NCI-H1092 treated with DMSO at 0.1 percent for 48 hours (cell line): ENCODE results near the gene CMSS1.
A peak's percentile ranks its signal among the peaks of the same experiment; 100 is the strongest.

Experiments used
- DNase-seq: peaks from one replicate; lab custom pipeline; 2025; lab: John Stamatoyannopoulos, UW

Gene CMSS1

DNA sequence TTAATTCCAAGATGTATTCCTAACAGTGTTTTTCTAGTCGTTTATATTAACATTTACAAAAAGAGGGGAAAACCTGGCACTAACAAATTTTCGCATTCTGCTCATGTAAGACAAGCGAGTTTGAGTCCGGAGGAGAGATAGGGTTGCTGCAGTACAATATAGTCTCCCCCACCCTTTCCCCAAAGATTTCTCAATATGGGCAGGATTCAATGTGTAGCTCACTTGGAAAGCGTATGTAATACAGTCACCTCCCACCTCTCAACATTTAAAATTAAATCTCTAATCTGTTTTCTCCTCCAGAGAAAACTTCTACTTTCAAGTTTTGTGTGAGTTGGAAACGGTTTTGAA is 57.9 kb downstream of the CMSS1 start:
- DNase-seq: peak; percentile 50

DNA sequence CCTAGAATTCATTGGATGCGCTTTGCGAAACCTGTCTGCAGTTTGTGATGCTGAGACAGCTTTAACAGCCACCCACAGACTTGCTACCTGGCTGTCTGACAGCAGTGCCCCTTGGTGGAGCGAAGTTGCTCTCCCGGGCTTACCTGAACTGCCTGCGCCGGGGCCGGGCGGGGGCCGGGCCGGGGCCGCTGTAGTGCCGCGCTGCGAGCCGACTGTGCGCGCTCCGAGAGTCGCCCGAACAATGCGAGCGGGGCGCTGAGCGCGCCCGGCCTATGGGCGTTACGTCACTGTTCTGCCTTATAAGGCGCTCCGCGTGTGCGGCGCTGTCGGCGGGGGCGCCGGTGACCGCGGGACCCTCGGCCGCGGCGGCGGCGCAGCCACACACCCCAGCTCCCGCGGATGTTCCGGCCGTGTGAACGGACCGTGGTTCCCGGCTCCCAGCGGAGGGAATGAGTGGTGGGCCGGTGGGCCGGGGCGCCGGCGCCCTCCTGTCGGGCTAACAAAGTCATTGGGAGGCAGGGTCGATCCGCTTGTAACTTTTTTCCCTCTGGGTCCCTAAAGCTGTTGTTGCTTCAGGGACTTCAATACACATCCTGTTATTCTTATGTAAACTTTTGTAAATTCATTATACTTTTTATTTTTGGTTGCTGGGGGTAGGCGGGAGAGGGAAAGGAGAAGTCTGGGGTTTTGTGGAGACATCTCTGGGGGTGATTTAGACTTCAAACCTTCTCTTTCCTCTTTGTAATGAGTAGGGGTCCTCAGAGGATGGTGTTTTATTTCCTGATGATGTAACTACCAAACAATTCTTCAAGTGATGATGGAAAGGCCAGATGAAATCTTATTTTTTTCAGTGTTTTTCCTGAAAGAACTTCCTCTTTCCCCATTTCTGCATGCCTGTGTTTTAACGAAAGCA is 58.5 kb downstream of the CMSS1 start:
- peak; percentile 74 for DNase-seq

DNA sequence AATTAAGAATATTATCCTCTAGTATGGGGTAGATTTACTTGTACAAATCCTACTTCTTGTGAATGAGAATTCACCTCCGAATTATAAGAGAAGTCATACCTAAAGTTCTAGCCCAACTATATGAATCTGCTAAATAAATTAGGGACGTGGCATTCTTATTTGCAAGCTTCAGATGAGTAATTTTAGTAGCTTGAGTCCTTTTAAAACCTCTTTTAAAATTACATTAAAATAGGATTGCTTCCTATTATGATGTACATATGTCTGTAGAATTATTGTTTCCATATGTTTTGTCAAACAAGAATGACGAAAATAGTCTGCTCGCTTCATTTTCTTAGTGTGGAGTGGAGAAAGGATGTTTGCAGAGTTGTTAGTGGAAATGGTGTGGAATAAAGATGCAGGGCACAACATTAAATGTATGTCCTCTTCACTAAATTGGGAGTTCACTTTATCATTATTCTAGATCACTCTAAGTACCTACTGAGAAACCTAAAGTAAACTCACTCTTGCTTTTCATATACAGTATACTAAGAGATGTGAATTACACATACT is 59.4 kb downstream of the CMSS1 start:
- no peak for DNase-seq

DNA sequence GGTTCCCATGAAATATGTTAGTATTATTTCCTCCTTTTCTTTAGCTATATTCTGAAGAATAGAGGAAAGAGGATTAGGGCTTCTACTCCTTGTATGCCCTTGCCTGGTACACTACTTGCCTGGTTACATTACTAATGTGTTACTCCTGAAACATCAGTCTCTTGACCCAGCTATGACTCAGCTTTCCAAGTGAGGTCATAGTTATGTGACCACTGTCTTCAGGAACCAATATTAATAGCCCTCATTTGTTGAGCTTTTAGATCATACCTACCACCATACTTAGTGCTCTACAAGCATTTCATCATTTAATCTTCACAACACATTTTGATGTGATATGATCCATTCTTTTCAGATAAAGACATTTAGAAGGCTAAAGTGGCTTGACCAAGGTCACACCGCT is 60.3 kb downstream of the CMSS1 start:
- no peak for DNase-seq

DNA sequence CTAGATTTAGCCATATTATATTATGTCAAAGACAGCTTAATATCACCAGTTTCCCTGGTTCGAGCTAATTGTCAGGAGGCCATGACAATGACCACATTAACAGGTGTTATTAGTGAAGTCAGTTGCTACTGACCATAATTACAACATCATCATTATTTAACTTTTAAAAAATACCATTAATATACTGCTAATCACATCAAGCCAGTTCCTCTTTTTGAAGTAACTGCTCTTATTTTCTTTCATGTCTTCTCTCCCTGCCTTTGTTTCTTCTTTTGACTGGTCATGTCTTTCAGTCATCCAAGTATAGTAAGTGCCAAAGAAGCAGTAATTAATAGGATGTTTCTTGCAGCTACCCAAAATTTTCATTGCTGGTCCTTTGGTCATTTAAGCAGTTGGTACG is 61.6 kb downstream of the CMSS1 start:
- DNase-seq: no peak

DNA sequence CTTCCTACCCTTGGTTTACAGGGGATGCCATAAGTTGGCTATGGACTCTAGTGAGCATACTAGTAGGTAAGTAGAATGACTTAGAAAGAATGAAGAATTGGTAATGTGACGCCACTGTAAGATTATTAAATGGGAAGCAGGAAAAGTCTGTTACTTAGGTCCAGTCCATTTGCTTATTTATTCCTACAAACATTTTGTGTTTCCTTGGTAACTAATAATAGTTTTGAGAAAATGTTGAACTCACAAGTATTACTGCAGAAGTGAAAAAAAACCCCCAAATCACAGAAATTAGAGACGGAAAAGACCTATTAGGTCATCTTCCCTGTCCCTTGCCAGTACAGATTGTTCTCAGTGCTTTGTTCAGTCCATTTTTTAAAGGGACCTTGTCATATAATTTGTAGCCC is 63.5 kb downstream of the CMSS1 start:
- DNase-seq: no peak

DNA sequence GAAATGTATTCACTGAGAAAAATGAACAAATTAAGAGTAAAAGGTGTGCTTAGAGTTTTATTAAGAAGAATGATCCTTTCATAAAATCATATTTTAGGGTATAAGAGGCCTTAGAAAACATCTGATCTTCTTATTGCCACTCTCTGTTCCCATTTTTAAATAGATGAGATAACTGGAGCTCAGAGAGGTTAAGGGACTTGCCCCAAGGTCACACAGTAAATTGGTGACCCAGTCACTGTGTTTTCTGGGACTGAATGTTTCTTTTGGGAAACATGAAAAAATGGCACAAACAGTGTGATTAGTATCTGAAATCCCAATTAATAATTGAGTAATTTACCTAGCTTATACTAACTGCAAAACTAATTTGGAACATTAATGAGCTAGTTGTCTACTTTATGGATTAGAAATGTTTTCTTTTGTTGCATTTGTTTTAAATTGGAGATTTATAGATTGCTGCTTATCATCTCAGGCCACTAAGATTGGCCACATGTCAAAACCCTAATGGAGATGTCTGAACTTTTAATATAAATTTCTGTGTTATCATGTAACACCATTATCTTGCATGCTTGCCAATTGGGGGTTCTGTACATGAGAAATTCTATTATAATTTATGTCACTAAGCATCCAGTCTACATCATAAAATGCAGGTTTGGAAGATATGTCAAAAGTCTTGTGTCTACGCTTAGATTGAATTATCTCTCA is 64.9 kb downstream of the CMSS1 start:
- no peak for DNase-seq

DNA sequence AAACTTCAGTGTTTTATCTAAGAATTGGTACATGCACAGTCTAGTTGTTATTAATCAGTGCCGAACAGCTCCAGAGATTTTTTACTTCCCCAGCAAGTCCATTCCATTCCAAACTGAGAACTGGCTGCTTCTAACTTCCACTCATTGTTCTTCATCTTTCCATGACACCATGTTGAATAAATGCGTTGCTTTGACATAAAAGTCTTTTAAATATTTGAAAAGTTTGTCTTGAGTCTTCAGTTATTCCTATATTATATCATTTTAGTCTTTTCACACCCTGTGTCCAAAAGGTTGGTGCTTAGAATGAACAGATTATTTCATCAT is 65.4 kb downstream of the CMSS1 start:
- DNase-seq: no peak

DNA sequence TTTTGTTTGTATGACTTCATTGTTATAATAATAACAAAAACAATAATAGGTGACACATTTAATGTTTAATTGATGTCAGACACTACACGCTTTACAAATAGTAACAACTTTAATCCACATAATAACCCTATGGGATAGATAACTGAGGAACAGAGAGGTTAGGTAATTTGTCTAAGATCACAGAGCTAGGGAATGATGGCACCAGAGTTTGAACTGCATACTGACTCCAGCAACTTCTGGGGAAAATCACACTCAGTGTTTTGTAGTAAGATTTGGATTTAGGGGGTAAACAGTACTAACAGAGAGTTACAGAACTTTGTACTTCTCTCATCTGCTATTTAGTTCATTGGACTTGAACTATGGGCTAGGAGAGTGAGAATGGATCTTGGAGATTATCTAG is 66.0 kb downstream of the CMSS1 start:
- DNase-seq: no peak

DNA sequence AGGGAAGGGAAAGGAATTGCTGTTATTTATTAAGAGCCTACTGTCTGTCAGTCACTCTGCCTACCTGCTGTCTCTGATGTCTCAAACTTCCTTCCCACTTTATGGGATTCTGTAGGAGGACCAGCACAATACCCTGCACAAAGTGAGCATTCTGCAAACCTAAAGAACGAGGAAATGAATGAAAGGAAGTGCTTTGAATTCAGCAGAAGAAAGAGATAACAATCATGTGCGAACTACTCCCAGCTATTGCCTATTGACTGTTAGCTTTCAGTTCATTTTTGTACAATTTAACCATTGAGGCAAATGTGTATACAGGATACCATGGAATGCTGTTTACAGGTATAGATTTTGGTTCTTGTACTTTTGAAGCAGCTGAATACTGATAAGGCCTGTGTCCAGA is 66.8 kb downstream of the CMSS1 start:
- no peak for DNase-seq

DNA sequence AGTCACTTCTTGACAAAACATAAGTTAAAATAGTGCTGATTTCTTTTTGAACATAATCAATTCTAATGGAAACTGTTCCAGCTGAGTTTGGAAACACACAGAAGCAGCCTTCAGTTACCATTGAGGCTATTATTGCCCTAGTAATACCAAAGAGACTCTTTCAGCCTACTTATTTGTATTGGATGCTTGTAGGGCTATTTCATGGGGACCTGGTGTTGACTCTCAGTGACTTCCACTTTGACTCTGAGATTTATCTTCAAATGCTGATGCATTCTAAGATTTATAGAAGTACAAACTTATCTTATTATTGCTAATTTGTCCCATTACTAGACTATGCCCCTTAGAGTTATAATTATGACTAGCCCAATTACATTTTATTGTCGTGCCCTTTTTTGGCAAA is 67.4 kb downstream of the CMSS1 start:
- no peak for DNase-seq

DNA sequence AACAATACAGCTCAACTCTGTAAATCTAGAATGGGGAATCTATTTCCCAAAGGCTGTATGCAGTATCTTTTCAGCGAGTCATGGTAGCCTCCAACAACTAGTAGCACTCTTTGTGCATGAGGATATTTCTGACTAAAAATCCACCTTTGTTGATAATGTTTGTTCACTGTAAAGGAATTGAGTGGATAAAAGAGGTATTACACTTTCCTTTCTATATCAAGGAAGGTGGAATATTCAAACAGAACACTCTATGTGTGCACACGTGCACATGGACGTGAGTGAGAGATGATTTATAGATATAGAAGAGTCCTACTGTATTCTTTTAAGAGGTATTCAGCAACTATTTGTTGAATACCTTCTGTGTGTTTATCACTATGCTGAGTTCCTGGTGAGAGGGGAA is 68.2 kb downstream of the CMSS1 start:
- DNase-seq: no peak

DNA sequence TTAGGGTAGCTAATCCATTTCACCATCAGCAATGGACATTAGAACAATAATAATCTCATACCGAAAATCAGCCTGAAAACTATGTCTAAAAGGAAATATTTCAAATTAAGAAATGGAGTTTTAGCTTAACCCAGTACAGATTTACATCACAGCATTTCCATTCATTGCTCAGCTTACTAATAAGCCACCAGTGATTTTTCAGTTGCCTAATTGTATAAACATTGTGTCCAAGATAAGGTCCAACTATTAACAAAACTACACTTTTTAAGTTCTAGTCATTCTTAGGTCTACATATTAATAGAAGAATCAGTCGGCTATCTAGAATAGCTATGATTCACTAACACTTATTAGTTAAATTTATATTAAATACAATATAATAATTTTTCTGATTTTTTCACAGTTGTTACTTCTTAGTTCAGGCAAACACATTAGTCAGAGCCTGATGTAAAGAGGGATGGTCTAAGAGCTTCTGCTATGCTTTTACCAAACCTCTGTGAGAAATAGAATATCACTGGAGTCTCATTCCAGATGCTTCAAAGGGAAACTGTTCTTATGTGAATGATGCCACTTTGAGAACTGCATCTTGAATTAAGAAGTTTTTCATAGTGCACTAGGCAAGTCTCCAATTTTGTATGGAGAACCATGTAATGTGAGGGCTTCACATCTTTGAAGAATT is 74.1 kb downstream of the CMSS1 start:
- DNase-seq: no peak

DNA sequence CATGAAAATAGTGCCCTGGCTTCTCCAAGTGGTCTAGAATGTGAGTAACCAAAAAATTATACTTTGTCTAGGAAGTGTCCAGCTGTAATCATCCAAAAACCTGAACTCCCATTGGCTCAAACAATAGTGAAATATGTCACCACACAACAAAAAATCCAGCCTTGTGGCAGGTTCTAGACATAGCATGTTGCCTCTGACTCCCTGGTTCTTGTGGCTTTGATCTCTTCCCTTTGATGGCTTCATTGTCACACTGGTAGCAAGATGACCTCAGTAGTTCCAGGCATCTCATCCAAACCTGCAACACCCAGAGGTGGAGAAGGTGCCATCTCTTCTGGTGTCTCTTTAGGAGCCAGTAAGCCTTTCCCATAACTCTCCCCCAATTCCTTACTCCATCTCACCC is 74.7 kb downstream of the CMSS1 start:
- no peak for DNase-seq

DNA sequence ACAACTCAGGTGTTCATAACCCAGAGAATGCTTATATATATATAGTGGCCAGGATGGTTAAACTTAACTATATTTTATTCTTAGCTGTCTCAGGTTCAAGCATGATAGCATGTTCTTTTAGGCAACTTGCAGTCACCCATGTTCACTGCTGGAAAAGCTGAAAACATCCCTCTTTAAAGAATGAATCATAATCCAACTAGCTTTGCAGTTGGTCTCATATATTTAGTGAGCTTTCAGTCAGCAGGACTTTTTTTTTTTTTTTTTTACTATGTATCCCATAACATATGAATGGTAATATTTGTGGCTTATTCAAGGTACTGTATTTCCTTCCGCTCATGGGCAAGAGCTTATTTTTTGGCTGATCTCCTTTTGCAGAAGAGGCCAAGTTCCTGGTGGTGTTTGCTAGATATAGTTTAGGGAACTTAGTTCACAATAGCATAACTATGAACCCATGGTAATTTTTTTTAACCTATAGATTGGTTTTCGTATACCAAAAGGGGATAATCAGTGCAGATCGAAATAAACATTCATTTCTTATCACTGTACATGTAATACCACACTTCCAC is 77.6 kb downstream of the CMSS1 start:
- no peak for DNase-seq

DNA sequence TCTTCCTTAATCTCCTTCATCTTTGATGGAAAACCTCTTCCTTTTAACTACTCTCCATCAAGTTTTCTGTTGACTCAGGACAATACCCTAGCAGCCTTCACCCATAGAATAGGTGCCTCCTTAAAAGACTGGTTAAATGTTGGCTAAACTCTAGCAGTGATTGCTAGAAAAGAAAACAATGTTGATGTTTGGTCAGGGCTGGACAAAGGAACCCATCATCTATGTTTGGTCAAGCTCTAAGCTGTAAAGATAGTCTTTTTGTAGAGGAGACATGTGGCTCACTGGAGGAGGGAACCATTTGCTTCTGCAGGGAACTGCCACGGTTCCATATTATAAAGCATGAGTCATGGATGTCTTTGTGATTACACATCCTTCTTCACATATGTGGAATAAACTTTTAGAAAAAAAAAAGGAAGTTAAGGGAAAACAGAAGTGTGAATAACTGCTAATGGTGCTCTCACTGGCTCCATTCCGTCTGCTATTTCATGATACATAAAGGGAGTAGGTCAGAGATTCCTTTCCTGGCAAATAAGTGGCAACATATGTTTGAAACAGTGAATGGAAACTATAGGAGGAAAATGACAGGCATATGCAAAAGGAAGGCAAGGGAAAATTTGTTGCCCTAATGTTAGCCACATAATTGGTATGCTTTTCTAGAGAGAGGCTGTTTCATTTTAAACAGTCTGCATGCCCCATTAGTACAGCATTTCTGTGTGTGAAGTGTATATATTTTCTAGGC is 78.2 kb downstream of the CMSS1 start:
- no peak for DNase-seq

DNA sequence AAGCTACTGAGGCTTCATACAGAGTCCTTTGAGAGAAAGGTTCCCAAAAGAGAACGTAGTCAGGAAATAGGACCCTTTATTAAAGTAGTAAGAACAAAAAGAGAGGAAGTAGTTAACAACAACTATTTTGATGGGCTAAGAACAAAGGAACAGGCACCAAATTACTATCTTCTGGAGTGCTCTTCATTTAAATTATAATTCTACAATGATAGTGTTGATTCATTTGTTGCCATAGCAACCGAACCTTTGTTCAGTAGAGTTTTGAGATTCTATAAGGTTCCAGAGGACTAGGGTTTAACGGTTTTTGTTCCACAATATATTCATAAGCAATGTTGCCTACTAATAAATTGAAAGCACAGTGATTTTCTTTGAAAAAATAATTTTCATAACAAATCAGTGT is 78.8 kb downstream of the CMSS1 start:
- no peak for DNase-seq

DNA sequence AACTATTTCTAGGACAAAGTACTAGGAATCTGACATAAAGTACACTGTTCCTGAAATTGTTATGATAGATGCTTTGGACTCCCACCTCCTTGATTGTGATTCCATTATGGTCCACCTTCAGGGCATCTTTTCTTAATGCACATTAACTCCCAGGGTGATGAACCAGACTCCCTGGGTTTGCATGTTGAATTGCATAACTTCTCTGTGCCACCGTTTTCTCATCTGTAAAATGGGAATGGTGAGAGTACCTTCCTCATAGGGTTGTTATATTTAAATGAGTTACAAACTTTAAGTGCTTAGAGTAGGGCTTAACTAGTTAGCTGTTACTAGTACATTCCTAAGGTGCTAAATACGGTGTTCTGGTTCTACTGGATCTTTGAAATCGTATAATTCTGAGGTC is 81.9 kb downstream of the CMSS1 start:
- no peak for DNase-seq

DNA sequence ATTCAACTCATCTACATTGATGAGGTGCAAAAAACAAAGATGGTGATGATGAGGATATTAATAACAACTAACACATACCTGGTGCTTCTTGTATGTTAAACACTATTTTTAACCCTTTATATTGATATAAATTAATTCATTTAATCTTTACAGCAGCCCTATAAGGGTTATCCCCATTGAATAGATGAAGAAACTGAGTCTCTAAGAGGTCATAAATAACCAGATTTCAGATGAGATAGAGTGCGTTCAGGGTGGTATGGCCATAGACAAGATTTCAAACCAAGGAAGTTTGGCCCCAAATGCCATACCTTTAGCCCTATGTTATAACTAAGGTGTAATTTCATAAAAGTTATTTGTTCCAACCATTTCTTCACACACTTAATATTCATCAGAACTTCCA is 82.6 kb downstream of the CMSS1 start:
- no peak for DNase-seq

DNA sequence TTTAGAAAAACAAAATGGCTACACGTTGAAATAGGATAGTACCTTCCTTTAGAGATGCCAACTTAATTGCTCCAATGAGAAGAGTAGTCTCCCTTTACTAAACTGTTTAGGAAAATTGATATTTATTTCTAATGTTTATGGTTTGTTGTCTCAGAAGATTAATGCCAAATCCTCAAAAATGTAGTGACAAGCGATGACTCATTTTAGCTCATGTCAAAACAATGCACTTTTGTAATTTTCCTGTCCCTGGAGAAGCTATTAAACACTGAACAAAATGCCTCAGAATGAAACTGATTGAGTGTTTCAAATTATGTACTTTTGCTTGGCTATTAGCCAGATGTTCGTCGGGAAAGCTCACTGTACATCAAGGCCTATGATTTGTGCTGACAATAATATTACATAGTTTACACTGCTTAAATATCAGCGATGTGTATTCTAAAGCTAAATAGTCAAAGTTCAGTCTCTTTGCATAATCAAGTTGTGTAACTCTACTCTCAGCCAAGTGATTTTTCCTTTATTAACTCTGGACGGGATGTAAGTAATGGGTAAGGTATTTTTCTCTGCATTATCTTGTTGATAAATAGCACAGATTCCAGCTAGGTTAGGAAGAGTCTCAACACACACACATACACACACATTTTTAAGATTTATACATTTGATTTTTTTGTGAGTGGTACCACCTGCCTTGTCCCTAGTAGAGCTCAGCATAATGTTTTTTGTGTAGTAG is 83.7 kb downstream of the CMSS1 start:
- no peak for DNase-seq

DNA sequence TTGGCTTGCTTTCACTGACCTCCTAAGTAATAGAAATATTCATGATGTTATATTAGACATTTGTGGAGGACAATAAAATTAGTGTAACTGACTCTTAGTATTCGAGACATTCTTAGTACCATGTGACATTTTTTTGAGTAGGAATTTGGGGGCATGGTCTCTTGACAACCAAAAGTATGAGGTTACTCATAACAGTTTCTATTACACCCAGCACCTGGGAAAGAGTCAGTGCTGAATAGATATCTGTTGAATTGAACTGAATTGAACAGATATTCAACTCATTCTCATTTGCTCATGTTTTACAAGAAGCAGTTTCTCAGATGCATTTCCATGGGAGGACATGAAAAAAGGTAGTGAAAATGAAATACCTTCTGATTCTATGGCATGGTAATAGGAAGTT is 84.4 kb downstream of the CMSS1 start:
- no peak for DNase-seq
